ENCODE measurements around the gene EED.
A peak's percentile ranks its signal among the peaks of the same experiment; 100 is the strongest.

The EED gene, protein sequence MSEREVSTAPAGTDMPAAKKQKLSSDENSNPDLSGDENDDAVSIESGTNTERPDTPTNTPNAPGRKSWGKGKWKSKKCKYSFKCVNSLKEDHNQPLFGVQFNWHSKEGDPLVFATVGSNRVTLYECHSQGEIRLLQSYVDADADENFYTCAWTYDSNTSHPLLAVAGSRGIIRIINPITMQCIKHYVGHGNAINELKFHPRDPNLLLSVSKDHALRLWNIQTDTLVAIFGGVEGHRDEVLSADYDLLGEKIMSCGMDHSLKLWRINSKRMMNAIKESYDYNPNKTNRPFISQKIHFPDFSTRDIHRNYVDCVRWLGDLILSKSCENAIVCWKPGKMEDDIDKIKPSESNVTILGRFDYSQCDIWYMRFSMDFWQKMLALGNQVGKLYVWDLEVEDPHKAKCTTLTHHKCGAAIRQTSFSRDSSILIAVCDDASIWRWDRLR

GRCh38 chr11:86244522-86245368 is at the start of gene EED:
EED (plus strand) TSS chr11:86244753; CDS start chr11:86245230, 477 bp downstream.
- peak; percentile 69 to 96 (median 92) for DNase-seq

GRCh38 chr11:86194998-86195397 is 49.6 kb upstream of the EED start:
- no peak for DNase-seq

DNA sequence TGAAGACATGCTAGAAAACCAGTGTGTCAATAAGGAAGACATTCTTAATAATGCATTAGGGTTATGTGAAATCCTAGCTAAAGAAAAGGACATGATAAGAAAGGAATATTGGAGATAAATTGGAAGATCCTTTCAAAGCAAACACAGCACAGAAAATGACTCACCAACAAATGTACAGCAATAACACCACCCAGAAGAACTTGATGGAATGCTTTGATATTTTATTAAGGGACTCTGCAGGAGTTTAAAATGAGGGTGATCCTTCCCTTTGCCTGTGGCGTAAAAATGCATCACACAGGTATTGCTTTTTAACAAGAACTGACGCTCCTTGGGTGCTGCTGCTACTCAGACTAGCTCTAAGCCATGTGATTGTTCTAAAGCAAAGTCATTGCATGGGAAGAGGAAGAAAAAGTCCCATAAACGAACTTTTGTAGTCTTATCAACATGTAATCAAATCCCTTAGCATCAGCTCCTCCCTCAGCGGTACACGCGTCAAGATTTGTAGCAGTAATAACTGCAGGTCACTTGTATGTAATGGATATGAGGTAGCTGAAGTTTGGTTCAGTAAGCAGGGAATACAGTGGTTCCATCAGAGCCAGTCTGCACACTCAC is 48.4 kb upstream of the EED start:
- DNase-seq: peak in 1 of 14 donors; percentile 12

DNA sequence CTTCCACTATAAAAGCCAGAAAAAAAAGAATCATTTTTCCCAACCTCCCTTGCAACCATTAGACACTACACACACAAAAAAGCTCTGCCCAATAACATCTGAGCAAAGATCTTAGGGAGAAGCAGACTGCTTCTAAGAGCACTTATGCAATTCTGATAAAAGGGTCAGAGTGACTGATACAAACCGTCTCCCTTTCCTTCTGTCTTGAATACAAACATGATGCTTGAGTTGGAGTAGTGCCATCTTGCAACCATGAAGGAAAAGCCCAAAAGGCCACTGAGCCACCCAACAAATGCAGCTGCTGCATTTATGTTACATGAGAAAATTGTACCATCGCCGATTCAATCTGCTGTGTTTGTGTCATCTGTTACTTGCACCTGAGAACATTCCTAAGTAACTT is 47.6 kb upstream of the EED start:
- no peak for DNase-seq

DNA sequence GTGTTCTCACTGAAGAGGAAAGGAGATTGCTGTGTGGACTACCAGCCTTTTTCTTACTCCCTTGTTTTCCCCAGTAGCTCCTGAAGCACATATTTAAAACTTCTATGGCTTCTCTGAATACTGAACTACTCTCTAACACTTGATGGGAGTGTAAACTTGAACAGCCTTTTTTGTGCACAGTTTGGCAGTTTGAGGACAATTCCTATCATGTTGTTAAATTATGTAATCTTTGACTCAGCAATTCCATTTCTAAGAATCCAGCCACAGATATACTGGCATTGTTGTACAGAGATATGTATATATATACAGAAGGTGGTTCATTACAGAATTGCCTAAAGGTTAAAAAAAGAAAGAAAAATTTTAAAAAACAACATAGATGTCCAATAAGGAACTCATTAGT is 47.1 kb upstream of the EED start:
- no peak for DNase-seq

DNA sequence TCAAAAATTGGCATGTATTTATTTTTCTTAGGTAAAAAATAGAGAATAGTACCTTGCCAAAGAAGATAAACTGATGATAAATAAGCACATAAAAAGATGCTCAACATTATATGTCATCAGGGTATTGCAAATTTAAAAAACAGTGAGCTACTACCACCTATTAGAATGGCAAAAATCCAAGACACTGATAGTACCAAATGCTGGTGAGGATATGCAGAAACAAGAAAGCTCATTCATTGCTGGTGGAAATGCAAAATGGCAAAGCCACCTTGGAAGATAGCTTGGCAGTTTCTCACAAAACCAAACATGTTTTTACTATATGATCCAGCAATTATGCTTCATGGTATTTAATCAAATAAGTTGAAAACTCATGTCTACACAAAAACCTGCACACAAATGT is 46.4 kb upstream of the EED start:
- DNase-seq: no peak

DNA sequence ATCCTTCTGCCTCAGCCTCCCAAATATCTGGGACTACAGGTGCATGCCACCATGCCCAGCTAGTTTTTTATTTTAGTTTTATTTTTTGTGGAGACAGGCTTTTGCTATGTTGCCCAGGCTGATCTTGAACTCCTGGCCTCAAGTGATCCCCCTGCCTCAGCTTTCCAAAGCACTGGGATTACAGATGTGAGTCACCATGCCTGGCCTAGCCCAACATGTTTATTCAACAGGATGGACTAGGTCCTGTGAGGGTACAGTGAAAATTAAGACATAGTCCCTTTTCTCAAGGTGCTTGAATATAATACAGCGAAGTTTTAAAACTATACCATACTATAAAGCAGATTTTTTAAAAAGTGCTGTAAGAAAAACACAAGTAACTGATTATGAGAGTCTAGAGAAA is 45.2 kb upstream of the EED start:
- DNase-seq: no peak

- DNase-seq: no peak
Observed at GRCh38 chr11:86201371-86201884, 43.1 kb upstream of the EED start.

DNA sequence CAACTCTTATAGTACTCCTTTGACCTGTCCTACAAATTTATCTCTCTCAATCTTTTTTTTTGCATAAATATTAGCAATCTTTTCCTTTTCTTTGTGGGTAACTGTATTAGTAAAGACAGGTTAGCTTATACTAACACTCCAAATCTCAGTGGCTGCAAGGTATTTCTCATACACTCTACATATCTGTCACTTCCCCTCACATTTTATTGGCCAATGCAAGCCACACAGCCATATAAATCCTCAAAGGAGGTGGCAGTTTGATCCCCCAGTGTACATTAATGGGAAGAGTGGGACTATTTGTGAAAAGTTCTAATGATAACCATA is 42.6 kb upstream of the EED start:
- no peak for DNase-seq

- no peak for DNase-seq
Observed at GRCh38 chr11:86204356-86204755, 40.2 kb upstream of the EED start.

GRCh38 chr11:86205421-86206336 is 38.9 kb upstream of the EED start:
- DNase-seq: no peak

- DNase-seq: no peak
Observed at GRCh38 chr11:86206337-86206695, 38.2 kb upstream of the EED start.

GRCh38 chr11:86207413-86207812 is 37.1 kb upstream of the EED start:
- no peak for DNase-seq

- no peak for DNase-seq
Observed at GRCh38 chr11:86208572-86208971, 36.0 kb upstream of the EED start.

DNA sequence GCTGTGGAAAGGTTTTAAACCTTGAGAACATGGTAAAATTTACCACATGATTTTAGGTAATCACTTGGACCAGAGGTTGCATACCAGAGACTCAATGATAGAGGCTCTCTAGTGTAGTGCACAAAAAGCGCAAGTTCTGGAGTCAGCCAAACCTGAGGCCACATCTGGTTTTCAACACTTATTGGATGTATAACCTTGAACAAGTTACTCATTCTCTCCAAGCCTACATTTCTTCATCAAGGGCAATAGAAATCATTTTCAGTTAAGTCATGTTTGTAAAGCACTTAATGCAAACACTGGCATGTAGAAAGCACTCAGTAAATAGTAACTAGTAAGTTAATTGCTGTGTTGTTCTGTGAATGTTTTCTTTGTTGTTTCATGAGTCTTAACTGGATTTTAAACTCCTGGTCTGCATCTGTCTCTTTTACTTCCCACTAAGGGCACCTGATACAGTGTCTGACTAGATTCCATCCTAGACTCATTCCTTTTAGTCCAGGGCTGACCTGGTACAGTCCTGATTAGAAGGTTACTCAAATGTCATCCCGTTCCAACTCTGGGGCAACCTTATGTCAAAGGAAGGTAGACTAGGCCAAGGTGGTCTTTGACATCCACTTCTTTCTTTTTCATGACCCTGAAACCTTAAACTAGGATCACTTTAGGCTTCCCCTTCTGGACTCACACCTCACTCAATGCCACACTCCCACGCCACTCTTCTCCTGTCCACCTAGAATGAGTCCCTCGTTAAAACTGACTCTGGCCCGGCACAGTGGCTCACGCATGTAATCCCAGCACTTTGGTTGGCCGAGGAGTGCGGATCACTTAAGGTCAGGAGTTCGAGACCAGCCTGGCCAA is 34.5 kb upstream of the EED start:
- no peak for DNase-seq

- DNase-seq: no peak
Observed at GRCh38 chr11:86210898-86211297, 33.7 kb upstream of the EED start.

DNA sequence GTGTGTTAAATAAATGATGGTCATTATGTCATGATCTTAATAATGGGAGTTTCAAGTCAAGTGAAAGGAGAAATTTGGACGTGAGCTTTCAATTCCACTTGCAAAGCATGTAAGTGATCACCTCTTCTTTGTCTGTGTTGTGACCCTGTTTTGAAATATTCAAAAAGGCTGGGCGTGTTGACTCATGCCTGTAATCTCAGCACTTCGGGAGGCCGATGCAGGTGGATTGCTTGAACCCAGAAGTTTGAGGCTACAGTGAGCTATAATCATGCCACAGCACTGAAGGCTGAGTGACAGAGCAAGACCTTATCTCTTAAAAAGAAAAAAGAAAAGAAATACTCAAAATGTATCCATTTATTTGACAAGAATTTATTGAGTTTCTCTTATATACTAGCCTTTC is 32.9 kb upstream of the EED start:
- DNase-seq: no peak

DNA sequence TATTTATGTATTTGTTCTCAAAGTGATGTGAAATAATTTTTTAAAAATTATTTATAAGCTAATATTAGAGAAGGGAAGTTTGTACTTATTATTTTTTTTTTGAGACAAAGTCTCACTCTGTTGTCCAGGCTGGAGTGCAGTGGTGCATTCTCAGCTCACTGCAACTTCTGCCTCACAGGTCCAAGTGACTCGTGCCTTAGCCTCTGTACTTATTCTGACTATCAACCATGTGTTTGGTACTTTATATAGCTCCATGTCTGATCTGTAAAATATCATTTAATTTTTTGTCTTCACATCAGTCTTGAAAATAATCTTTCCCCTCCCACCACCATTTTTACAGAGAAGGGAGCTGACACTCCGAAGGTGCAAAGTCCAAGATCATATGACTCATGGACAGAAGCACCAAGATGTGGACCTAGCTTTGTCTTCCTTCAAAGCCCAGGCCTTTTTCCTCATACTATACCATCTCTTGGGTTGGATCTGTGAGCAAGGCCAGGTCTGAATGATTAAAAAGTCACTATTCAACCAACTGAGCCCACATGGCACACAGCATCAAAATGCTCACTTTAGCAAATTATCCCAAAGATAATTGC is 32.4 kb upstream of the EED start:
- no peak for DNase-seq

- DNase-seq: no peak
Observed at GRCh38 chr11:86214710-86215109, 29.8 kb upstream of the EED start.
